Measurements from ENCODE around the gene HOXC11.

Gene HOXC11

DNA sequence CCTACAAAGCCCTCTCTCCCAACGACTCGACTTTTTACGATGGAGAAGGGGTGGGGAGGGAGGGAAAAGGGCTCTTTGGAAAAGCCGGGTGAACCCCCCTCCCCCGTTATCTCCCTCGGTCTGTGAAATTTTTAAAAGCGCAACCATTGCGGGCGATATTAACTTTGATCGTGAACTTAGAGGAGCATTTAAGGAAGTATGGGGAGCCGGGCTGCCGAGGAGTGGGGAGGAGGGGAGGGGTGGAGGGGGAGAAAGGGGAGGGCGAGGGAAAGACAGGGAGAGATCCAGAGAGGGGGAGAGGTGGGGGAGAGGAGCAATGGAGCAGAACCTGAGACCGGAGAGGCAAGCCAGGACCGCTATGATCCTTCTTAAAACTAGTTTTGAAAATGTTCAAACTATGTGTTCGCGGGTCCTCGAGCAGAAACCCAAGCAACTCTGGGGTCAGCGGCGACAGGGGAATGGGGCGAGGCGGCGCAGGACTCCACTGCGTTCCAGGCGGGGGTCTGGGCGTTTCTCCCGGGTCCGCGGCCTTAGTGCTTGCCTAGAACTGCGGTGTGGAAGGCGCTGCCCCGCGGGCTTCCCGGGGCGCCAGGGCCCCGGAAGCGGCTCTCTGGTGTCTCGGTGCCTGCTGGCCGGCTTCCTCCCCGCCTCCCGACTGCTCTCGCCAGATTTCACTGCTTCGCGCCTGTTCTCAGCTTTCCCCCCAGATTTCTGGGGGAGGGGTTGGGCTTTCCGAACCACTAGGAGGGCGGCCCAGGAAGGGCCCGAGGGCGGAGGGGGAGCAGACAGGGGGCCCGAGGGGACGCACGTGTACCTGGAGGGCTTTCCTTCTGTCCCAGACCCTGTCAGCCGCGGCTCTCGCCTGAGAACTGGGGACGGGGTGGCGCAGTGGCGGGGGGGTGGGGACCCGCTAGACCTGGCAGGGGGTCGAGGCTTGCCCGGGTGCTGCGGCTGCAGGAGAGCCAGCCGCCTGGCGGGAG, 1.4 kb downstream of the HOXC11 start, which contains the start of gene HOTAIR:
Gene HOTAIR, minus strand, starts transcription at position 871 of the 980 bp plus-strand sequence.
- DNase-seq, result no peak

DNA sequence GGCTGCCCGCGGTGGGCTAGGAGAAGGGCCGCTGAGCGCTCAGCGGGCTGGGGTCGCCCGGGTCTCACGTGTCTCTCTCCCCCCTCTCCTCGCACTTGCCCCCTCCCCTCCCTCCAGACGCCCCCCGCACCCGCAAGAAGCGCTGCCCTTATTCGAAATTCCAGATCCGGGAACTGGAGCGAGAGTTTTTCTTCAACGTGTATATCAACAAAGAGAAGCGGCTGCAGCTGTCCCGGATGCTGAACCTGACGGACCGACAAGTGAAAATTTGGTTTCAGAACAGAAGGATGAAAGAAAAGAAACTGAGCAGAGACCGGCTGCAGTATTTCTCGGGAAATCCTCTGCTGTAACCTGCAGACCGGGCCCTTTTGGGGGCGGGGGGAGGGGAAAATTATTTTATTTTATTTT, 2.1 kb downstream of the HOXC11 start:
- no peak for DNase-seq

DNA sequence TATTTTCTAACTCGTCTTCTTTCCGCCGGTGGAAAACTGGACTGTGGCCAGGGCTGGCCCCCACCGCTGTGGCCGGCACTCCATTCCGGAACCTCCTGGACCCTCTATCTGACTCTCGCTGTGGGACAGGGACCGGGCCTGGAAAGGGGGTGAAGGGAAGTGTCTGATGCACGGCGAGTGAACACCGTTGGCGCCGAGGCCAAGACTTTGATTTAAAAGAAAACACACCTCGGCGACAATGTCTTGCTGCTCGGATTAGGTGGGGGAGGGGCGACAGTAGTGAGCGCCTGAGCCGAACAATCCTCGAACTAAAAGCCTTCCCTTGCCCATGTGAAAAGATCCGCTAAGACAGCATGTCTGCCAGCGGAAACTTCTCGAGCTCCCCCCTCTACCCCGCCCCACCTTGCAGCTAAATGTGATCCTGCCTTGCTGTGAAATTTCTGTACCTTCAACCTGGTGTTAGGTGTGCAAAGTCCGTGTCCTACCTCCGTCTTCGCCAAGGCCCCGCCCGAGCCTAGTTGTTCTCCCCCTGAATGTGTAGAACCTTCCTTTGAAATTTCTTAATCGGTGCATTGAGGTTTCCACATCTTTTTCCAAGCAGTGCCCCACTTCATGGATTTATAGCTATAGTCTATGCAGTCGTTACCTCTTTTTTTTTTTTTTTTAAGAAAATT, 2.7 kb downstream of the HOXC11 start:
- DNase-seq, result no peak

- DNase-seq, result no peak
These were observed 3.4 kb downstream of the HOXC11 start for GRCh38 chr12:53976172-53976822.

DNA sequence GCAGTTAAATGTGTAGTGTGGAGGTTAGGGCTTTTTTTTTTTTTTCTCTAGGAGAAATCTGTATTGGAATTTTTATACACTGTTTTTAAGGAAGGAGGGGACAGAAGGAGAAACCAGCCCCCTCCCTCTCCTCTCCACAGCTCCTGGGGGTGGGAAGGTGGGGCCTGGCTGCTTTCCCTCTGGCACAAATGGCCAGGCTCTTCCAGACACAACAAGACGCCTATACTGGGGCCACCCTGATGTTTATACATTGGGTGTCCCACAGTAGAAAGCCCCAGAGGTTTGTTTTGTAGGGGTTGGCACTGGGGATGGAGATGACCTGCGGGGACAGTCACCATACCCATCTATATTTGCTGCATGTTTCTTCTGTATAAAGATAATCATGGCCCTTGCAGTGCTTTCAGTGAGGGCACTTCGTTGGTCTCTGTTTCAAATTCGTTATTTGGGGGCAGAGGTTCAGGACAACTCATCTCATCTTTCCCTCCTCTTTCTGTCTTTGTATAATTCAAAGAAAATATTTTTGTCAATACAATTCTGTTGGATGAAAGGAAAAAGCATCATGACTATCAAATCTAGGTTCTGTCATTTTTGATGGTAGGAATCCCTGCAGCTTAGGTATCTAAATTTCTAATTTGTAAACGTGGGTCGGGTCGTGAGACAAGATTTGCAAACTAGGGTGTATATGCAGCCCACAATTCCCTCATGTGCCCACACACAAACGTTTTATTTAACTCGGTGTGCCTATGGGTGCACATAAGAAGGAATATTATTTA, 4.1 kb downstream of the HOXC11 start:
- DNase-seq, result no peak

DNA sequence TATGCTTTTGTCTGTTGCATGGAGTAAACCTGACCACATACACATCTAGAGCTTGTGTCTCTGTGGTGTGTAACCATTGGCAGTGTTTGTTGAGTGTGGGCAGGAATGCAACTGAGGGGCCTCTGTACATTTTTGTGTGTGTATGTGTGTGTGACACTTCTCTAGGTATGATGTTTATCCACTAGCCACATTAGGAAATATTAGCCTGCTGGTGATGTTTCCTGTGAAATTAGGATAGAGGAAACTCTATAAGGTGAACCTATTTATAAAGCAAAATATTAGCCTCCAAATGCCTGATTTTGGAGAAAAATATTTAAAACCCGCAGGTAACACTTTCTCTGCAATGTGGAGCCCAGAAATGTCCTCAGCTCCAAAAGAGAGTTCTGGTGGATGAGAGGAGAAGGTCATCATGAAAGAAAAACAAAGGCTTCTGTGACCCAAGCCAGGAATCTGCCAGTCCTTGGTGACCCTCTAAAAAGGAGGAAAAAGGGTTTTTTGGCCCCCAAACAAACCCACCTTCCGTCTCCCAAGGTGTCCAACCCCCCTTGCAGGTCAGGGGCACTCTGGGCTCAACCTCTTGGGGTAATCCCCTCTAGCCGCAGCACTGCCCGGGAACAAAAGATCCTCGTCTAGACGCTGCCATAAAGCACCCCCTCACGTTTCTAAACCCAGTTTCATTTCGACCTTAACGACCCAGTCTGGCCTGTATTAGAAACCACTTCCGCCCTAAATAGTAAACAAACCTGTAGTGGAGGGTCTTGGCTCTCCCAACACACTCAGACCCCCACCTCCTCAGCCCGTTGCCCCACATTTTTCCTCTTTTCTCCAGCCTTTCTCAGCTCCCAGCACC, 4.9 kb downstream of the HOXC11 start:
- no peak for DNase-seq

GRCh38 chr12:53978477-53979356, 5.8 kb downstream of the HOXC11 start:
- DNase-seq, result no peak

DNA sequence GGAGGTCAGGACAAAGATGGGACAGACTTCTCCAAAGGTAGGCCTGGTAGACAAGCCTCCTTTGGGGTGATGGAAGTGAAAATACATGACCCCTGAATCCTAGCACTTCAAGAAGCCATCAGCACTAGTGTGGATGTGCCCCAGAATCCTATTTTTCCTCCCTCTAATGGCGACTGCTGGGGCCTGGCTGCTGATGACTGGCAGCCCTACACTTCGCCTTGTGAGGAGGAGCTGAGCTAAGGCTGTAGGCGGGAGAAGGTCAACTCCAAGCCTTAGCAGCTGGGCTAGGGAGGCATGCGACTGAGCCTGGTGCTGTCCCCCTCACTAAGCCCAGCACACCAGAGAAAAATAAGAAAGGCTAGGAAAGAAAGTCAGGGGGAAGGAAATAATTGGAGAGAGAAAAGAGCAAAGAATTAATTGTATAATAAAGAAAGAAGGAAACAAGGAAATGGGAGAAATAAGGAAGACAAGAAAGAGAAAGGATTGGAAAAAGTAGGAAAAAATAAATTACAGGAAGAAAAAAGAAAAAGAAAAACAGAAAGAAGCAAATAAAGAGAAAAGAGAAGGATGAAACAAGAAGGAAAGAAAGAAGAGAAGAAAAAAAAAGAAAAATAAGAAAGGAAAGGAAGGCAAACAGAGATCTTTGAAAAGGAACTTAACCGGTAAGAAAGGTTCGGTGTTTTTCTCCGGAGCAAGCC, 7.3 kb downstream of the HOXC11 start:
- no peak for DNase-seq

GRCh38 chr12:53980802-53981496, 8.0 kb downstream of the HOXC11 start:
- DNase-seq, result no peak

DNA sequence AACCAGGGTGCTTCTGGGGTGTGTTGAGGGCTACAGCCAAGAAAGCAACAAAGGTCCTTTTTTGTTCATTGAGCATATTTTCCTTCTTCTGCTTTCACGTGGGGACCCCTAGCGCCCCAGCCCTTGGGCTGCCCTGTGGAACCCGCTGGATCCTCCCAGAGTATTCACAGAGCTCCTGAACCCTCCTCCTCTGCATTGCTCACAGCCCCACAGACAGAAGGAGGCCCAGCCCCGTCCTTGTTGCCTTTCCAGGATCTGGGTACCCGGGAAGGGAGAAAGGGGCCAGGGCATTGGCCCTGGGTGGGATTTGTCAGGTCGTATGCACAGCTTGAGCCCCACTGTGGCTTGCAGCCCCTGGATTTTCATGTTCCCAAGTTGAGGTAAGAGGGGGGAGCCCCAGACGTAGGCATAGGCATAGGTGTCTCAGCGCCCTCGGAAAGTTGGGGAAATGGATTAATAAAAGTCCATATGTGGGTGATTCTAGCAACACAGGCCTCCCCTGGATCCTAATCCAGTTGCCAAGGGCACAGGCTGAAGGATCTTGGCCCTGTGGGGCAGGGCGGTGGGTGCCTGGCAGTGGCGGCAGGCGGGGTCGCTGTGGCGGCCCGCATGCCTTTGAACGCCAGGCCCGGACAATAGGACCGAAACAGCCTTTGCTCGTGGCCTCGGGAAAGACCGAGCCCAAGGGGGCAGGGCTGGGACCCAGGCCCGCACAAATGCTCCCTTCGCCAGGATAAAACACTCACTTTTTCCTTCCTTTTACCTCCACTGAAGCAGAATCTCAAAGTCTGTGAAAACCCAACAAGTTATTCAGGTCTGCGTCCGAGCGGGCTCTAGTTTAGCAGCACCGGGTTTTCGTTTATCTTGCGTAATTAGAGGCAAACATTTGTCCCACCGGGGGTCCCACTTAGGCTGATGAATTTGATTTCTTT, 9.0 kb downstream of the HOXC11 start:
- no peak for DNase-seq

DNA sequence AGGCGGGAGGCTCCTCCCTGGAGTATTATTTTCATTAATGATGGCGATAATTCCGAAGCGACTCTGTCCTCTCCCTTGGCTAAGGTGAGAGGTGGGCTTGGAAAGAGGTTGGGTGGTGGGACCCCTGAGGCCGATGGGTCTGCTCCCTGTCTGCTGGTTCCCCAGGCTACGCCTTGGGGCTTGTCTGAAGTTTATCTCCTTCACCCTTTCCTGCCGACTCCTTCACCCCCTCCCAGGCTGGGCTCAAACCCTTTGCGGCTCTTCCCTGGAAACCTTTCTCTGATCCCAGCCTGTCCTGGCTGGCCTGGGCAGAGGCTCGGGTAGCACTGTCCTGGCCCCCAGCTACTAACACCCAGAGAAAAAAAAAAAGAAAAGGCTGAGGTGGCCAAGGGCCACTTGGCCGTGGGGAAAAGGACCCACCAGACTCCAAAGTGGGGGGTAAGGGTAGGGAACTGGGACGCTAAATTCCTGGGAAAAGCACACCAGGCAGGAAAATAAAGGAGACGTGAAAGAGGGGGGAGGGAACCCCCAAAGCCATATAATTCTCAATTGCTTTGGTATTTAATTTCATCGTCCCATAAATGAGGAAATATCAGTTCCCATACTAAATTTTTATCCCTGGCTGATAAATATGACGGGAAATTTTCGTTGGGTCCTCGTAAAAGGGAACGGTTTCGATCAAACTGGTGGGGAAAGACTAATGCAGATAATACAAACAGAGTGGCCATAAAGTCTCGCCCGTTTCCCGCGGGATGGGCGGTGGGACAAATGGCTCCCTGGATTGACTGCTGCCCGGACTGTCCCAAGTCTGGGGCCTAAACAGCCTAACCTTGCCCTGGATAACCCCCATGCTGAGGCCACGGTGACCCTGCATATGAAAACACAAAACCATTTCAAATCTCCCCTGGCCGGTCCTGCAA, 10.0 kb downstream of the HOXC11 start:
- DNase-seq, result no peak

GRCh38 chr12:53983568-53983949, 10.6 kb downstream of the HOXC11 start:
- no peak for DNase-seq

DNA sequence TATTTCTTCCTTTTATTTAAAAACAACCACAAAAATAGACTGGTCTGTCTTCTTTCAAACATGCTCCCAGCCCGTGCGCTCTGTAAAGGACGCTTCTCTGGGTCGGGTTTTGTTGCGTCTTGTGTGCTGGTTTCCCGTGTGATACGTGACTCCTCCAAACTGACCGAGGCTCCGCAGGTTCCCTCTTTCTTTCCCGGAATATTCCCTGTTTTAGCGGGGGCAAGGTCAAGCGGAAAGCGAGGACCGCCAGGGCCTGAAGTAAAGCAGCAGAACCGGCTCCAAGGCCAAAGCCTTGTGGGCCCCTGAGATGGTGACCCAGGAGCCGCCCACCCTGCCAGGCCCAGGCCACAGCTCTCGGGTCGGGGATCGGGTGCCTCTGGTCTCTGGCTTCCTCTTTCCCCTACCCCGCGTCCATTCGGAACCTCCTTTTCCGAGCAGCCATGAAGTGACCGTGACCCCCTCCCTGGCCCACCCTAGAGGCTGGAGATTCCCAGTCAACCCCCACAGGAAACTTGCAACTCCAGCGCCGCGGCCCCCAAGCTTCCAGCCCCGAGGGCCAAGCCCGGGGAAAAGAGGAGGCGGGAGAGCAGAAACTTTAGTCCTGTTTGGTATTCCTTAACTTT, 11.1 kb downstream of the HOXC11 start:
- no peak for DNase-seq

DNA sequence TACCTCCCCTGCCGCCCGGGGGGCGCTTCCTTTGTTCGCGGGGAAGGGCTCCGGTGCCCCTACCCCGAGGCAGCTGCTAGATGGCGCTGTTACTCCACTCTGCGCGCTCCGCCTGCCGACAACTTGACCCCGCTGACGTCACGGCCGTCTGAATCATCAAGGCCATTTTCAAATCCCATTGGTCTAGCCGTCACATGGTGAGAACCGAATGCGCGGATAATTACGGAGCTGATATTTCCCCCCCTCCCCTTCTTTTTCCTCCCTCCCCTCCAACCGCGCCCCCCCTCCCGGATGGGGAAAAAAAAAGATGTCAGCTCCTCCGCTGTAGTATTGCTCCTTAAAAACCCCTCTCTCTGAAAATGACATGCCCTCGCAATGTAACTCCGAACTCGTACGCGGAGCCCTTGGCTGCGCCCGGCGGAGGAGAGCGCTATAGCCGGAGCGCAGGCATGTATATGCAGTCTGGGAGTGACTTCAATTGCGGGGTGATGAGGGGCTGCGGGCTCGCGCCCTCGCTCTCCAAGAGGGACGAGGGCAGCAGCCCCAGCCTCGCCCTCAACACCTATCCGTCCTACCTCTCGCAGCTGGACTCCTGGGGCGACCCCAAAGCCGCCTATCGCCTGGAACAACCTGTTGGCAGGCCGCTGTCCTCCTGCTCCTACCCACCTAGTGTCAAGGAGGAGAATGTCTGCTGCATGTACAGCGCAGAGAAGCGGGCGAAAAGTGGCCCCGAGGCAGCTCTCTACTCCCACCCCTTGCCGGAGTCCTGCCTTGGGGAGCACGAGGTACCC, 12.2 kb downstream of the HOXC11 start, which contains the start of gene HOXC10:
Gene HOXC10, plus strand, starts transcription at position 246 of the 791 bp plus-strand sequence. Its CDS starts 114 bp downstream, at position 360.
- DNase-seq, result peak; percentile 28

- no peak for DNase-seq
These were observed 12.7 kb downstream of the HOXC11 start for GRCh38 chr12:53985692-53985993.
